GM21786 (cell line): ENCODE data around the gene FCN2.
"Not testable (repeated sequence)": the region's sequence is repeated elsewhere in the genome, so short reads cannot be mapped to it uniquely, and the experiment has no call there.

Source experiments
- ATAC-seq: cut with Tn5 transposase; IDR thresholded peaks from one replicate; pipeline ENCODE4 v1.9.1; 2021; ENCODE audit not compliant: unreplicated experiment

Gene FCN2

GRCh38 chr9:134847138-134847537 is 33.5 kb upstream of the FCN2 start:
- no peak for ATAC-seq

GRCh38 chr9:134847752-134848432 is 32.7 kb upstream of the FCN2 start:
- ATAC-seq, result no peak

DNA sequence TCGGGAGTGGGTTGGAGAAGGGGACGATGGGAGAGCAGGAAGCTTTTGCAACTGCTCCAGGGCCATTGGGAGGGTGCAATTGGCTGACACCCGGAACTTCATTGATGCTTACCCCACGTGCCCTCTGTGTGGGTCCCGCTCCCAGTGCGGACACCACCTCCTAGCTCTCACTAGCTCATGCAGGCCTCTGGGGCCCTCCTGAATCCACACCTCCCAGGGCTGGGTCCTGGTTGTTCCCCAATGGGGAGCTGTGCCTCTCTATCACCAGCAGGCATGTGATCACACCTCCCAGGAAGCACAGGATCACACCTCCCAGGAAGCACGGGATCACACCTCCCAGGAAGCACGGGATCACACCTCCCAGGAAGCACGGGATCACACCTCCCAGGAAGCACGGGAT is 32.1 kb upstream of the FCN2 start:
- ATAC-seq, result no peak

DNA sequence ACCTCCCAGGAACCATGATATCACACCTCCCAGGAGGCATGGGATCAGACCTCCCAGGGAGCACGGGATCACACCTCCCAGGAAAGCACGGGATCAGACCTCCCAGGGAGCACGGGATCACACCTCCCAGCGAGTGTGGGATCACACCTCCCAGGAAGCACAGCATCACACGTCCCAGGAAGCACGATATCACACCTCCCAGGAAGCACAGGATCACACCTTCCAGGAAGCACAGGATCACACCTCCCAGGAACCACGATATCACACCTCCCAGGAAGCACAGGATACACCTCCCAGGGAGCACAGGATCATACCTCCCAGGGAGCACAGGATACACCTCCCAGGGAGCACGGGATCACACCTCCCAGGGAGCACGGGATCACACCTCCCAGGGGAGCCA is 30.0 kb upstream of the FCN2 start:
- ATAC-seq, result no peak

DNA sequence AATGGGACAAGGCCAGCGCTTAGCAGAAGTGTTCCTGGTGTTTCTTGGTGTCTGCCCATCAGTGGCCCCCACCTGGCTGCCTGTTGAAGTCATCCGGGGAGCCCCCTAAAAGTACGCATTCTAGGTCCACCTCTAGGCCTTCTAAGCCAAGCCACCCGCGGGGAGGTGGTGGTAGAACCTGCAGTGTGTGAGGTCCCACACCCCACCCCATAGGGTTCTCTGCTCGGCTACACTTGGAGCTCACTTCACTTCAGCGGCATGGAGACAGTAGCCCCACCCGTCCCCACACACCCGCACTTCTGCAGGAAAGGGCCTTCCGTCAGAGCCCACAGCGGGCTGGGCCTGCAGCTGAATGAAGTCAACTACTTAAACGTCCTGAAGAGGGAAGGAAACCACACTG is 29.6 kb upstream of the FCN2 start:
- ATAC-seq, result no peak

DNA sequence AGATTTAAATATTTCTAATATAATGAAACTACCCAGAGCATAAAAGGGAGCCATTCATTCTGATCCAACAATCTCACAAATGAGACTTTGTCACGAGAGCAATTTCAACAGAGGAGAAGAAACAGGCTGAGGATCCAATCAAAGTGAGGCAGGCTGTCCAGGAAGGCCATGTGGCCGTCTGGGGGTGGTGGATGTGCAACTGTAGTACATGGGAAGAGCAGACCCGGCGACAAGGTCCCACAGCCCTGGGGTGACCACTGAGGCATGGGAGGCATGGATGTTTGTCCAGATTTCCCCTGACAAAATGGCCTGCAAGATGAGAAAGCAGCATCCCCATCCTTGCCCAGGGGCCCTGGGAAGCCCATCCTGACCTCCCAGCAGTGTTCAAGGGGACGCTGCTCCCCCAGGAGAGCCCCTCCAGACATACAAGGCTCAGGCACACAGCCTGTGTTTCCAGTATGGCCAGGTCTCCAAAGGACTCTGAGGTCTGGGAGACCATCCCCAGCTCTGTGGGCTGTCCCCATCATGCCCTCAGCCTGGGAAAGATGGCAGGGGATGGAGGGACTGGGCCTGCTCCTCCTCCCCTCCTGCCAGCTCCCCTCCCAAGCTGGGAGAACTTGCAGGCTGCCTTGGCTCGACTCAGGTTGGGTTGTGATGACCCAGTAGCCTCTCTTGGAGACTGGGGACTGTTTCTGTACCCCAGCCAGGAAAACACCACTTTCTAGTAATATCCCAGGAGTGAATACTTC is 27.5 kb upstream of the FCN2 start:
- no peak for ATAC-seq

DNA sequence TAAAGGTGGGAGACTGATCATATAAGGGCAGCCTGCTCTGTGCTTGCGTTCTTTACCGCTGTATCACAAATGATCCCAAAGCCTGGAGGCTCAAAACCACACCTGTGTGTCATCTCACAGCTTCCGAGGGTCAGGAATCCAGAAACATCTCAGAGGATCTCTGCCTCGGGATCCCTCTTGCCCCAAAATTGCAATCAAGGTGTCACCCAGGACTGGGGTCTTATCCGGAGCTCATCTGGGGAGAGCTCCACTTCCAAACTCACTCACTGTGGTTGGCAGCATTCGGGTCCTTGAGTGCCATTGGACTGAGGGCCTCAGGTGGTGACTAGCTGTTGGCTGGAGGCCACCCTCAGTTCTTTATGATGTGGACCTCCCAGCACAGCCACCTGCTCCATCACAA is 26.7 kb upstream of the FCN2 start:
- ATAC-seq, result no peak

GRCh38 chr9:134854541-134854981 is 26.0 kb upstream of the FCN2 start:
- no peak for ATAC-seq

DNA sequence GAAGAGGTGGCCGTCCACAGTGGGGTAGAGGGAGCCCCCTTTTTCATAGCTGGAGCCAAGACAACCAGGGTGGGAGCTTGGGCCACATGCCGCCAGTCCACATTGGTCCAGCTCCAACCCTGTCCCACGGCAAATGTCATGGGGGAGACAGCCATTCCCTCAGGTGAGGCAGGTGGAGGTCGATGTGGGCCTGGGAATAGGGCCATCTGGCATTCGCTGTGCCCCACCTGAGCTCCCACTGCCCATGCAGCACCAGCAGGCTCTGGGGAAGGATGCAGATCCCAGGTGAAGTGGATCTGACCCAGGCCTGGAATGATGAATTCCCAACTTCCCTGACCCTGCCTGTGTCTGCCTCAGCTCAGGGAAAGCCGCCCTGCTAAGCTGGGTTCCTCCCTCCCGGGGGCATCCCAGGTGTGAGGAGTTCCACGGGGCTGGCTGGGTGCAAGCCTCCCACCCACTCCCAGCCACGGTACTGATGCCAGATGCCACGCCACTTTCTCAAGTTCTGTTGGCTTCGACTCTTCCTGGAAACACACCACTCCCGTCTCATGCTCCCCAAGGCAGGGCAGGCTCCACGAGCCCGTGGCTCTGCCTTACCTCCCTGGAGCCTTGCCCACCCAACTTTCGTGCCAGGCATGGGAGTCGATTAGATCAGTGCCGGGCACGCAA is 25.2 kb upstream of the FCN2 start:
- no peak for ATAC-seq

DNA sequence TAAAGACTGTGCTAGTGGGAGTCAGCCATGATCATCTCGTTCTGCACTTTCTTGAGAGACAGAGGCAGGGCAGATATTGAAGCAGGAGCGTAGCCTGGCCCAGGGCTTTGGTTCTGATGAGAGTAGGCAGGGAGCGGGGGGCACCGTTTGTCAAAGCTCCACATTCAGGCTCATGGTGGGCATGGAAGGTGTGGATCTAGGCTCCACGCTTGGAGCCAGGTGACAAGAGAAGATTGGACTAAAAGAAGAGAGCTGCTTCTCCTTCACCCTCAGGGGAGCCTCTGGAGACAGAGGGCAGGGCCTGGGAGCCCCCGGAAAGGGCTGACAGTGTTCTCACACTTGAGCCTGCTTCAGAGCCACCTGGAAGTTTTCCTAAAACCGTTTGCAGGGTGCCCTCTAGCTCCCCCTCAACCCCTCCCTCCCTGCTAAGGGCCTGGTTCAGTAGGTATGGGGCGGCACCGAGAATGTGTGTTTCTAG is 24.7 kb upstream of the FCN2 start:
- ATAC-seq, result no peak

DNA sequence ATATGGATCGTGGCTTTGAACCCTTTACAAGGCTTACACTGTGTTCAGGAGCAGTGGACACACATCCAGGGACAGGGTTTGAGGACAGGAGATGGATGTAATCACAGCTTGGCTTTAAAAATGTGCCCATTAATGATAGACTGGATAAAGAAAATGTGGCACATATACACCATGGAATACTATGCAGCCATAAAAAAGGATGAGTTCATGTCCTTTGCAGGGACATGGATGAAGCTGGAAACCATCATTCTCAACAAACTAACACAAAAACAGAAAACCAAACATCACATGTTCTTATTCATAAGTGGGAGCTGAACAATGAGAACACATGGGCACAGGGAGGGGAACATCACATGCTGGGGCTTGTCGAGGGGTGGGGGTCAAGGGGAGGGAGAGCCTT is 23.2 kb upstream of the FCN2 start:
- not testable (repeated sequence) for ATAC-seq

GRCh38 chr9:134858051-134858841 is 22.4 kb upstream of the FCN2 start:
- peak; percentile 86 for ATAC-seq

DNA sequence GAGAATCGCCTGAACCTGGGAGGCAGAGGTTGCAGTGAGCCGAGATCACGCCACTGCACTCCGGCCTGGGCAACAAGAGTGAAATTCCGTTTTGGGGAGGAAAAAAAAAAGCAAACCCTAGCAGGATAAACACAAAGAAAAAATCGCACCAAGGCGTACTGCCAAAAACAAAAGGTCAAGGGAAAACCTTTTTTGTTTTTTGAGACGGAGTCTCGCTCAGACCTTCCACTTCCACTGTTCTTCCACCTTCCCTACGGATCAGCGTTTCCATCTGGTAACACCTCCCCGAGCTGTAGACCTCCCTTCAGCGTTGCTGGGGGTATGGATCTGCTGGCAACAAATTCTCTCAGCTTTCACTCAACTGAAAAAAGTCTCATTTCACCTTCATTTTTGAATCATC is 20.1 kb upstream of the FCN2 start:
- no peak for ATAC-seq

DNA sequence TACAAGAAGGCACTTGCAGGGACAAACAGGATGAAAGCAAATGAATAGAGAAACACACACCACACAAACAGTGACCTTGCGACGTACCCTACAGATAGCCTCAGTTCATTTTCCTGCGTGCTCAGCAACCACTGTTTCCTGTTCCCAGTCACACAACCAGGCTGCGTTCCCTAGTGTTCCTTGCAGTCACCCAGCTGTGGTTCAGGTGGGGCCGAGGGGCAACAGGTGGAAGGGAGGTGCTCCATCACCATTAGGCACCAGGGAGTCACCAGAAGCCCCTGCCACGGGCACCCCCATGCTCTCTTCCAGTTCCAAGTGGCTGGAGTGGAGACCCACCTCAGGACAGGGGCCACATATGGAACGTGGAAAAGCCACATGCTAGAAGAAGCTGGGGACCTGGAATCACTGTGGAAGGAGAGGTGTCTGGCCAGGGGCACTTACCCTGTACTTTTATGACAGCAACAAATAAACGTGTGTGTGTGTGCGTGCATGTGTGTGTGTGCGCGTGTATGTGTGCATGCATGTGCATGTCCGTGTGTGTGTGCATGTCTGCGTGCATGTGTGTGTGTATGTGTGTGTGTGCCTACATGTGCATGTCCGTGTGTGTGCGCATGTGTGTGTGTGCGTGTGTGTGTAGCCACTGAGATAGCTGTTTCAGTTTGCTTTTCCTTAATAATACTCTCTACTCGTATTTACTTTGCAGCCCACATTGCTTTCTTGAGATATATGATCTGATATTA is 18.8 kb upstream of the FCN2 start:
- ATAC-seq, result no peak

DNA sequence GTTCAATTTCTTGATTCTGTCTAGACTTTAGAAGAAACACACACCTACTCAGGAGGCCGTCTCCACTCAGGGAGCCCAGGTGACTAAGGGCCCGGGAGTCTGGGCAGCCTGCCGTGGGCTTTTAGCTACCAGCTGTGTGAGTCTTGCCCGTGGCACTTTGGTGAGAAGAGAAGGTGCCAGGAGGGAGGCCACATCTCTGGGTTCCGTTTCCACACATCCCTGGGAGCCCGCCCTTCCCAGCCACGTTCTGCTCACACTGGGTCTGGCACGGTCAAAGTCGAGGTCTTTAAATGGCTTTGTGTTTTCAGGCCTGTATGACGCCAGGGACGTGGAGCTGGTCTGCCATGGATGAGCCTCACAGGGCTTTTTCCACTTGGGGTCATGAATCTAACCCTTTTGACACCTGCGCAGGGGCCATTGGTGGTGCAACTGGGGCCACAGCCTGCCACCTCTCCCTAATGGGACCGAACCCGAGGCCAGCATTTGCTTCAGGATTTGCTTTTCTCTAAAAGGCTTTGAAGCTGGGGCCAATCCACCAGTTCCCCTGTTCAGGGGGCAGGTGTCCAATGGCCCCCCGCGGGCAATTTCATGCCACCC is 17.2 kb upstream of the FCN2 start:
- ATAC-seq, result no peak

GRCh38 chr9:134863941-134864820 is 16.4 kb upstream of the FCN2 start:
- no peak for ATAC-seq

DNA sequence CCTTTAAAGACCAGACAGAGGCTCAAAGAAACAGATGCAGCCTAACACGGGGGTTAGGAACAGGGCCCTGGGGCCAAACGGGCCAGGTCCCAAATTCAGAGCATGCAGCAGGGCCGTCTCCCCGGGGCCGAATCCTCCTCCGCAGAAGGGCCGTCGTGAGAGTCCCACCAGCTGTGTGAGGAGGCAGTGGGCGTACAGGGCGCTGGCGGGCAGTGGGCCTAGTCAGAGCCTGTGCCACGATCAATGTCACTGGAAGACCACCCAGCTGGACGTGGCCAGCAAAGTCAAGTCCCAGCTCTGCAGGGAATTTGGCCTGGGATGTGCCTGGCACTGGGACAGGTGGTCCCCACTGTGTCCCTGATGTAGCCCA is 15.8 kb upstream of the FCN2 start:
- ATAC-seq, result no peak

DNA sequence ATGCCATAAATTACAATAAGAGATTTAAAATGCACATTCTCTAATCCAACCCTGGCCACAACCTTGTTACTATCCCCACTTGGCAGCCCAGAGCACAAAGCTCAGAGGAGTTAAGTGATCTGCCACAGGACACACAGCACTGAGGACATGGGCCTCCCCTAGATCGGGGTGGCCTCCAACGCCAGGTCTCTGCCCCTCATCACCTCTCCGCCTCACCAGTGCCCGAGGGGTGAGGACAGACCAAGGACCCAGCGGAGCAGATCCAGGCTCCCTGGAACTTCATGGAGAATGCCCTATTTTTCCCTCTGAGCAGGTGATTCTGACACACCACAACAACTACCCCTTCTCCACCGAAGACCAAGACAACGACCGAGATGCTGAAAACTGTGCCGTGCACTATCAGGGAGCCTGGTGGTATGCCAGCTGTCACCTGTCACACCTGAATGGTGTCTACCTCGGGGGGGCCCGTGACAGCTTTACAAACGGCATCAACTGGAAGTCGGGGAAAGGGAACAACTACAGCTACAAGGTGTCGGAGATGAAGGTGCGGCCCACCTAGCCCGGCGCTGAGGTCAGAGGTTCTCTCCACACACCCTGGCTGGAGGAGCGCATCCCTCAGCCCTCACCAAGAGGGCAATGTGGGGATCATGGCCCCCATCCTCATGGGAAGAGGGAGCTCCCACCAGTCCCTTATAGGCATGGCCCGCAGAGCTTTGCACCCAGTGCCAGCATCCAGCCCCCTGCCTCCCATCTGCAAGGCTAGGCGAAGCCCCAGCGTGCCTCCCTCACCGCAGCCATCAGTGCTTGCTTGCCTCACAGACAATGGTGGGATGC is 12.5 kb upstream of the FCN2 start:
- no peak for ATAC-seq
